B cell (primary cell): Measurements from ENCODE around the gene NUBPL. TPM values are rescaled to one million over a fixed set of nuclear protein-coding genes. Genes with fewer than 3 reads are reported as not detected.

Experiments used
- ATAC-seq: fragments of 200-7000 bp; cut with Tn5 transposase; one replicate; pipeline ENCODE4 v1.10.0; 2021; ENCODE audit warnings: low read depth, mild to moderate bottlenecking, moderate number of reproducible peaks, moderate library complexity
- CTCF ChIA-PET: fragments of 350-600 bp; sonication (Branson Sonifier 250); formaldehyde crosslinking; loops from one replicate; lab custom pipeline; 2021; ENCODE audit warnings: antibody characterized with exemption, inconsistent platforms; lab: Charles Lee
- POLR2A ChIA-PET: fragments of 350-600 bp; sonication (Branson Sonifier 250); formaldehyde crosslinking; loops from one replicate; lab custom pipeline; 2021; ENCODE audit warnings: antibody characterized with exemption; lab: Charles Lee
- DNase-seq: peaks from one replicate; pipeline ENCODE4 v3.0.0; 2013
- H2AFZ ChIP-seq: 2 replicates; pipeline ENCODE4 v1.6.1; 2012; ENCODE audit warnings: mild to moderate bottlenecking, low read depth, low read length; ENCODE audit not compliant: insufficient read depth, poor library complexity, severe bottlenecking
- H3K27ac ChIP-seq, 2 donors: 1 replicate in 1 of 2; 2 replicates in 1 of 2; pipeline ENCODE4 v1.5.1; 2012 to 2013; ENCODE audit warnings: low read length in 2 of 2, mild to moderate bottlenecking in 2 of 2, moderate library complexity in 1 of 2
- H3K27me3 ChIP-seq, 4 experiments: fragments of 200-600 bp in 1 of 4; sonication (generic) in 1 of 4; replicated peaks in 1 of 4; 1 replicate in 2 of 4; 2 replicates in 2 of 4; pipeline versions ENCODE4 v1.6.1 to v1.7.0; 2013 to 2016; ENCODE audit warnings: low read length in 3 of 4, mild to moderate bottlenecking in 2 of 4, mixed read lengths in 1 of 4, moderate library complexity in 1 of 4; ENCODE audit not compliant: insufficient read depth in 4 of 4, control insufficient read depth in 3 of 4; ENCODE audit errors: control extremely low read depth in 1 of 4
- H3K36me3 ChIP-seq, 2 experiments: replicated peaks in 1 of 2; 1 replicate in 1 of 2; 2 replicates in 1 of 2; pipeline versions ENCODE4 v1.6.1 to v1.7.1; 2013; ENCODE audit warnings: low read length in 1 of 2; ENCODE audit not compliant: insufficient read depth in 2 of 2, control insufficient read depth in 1 of 2; ENCODE audit errors: control extremely low read depth in 1 of 2, extremely low read depth in 1 of 2
- H3K4me1 ChIP-seq, 2 donors: fragments of 200-600 bp in 1 of 2; sonication (generic) in 1 of 2; 1 replicate in 1 of 2; 2 replicates in 1 of 2; pipeline versions ENCODE4 v1.5.1 to v1.6.1; 2013 to 2017; ENCODE audit warnings: low read length in 2 of 2; ENCODE audit not compliant: control insufficient read depth in 2 of 2, insufficient read depth in 2 of 2
- H3K4me2 ChIP-seq: replicated peaks from 2 replicates; pipeline ENCODE3; 2012; ENCODE audit warnings: mild to moderate bottlenecking, low read depth, low read length; ENCODE audit not compliant: poor library complexity, severe bottlenecking
- H3K4me3 ChIP-seq, 5 experiments: fragments of 200-600 bp in 1 of 5; sonication (generic) in 1 of 5; 1 replicate in 3 of 5; 2 replicates in 2 of 5; pipeline versions ENCODE4 v1.5.1 to v1.7.0; 2011 to 2016; ENCODE audit warnings: low read length in 4 of 5, mild to moderate bottlenecking in 4 of 5, low read depth in 2 of 5, control low read depth in 1 of 5, moderate library complexity in 1 of 5; ENCODE audit not compliant: insufficient read depth in 1 of 5; ENCODE audit errors: control extremely low read depth in 1 of 5, extremely low read depth in 1 of 5
- H3K79me2 ChIP-seq: fragments of 200-600 bp; sonication (generic); one replicate; pipeline ENCODE4 v1.6.0; 2016; ENCODE audit warnings: low read length; ENCODE audit not compliant: control insufficient read depth, insufficient read depth
- H3K9ac ChIP-seq: fragments of 200-600 bp; sonication (generic); 2 replicates; pipeline ENCODE4 v1.6.1; 2017; ENCODE audit warnings: mild to moderate bottlenecking, low read length, moderate library complexity
- H3K9me3 ChIP-seq, 3 donors: one replicate each; pipeline versions ENCODE4 v1.6.1 to v1.7.1; 2013; ENCODE audit warnings: low read length in 2 of 3; ENCODE audit not compliant: control insufficient read depth in 2 of 3, insufficient read depth in 1 of 3; ENCODE audit errors: control extremely low read depth in 1 of 3
- H4K20me1 ChIP-seq: 2 replicates; pipeline ENCODE4 v1.6.0; 2012; ENCODE audit warnings: mild to moderate bottlenecking, low read length; ENCODE audit not compliant: insufficient read depth, control insufficient read depth, poor library complexity, severe bottlenecking
- H3K27ac Mint-ChIP-seq: one replicate; pipeline ENCODE4 v1.8.0; 2021; ENCODE audit warnings: mixed read lengths
- H3K27me3 Mint-ChIP-seq: one replicate; pipeline ENCODE4 v1.8.0; 2021; ENCODE audit warnings: mixed read lengths
- H3K4me1 Mint-ChIP-seq: one replicate; pipeline ENCODE4 v1.8.0; 2021; ENCODE audit warnings: mixed read lengths
- H3K4me3 Mint-ChIP-seq: one replicate; pipeline ENCODE4 v1.8.0; 2021; ENCODE audit warnings: mixed read lengths
- H3K9me3 Mint-ChIP-seq: one replicate; pipeline ENCODE4 v1.8.0; 2022; ENCODE audit warnings: mixed read lengths; ENCODE audit not compliant: insufficient read depth
- CTCF ChIP-seq: fragments of 200-600 bp; IDR thresholded peaks from one replicate; pipeline ENCODE4 v1.8.0; 2022; ENCODE audit warnings: antibody characterized with exemption, mild to moderate bottlenecking
- EZH2 ChIP-seq: IDR thresholded peaks from 2 replicates; pipeline ENCODE4 v1.6.1; 2012; ENCODE audit warnings: borderline replicate concordance, low read depth, mild to moderate bottlenecking, moderate library complexity, low read length; ENCODE audit not compliant: insufficient read depth, poor library complexity, severe bottlenecking
- WGBS: methylation state at CpG from one replicate; pipeline ENCODE4 v1.1.5; 2013; ENCODE audit warnings: missing lambda C conversion rate; ENCODE audit not compliant: insufficient coverage; 5-methylcytosine and 5-hydroxymethylcytosine counted together
- intact Hi-C: fragments of 100-400 bp; cut with micrococcal nuclease; formaldehyde crosslinking; loops from one replicate; pipeline ENCODE4 v1.10.0; 2022
- polyA plus RNA-seq: library from polyadenylated mRNA; depleted of rRNA; stranded (reverse); fragments of >200 nt; gene quantifications from 2 replicates; pipeline ENCODE4 v1.2.3, GENCODE V29; 2012
- total RNA-seq, 2 donors: library from RNA; stranded (reverse); fragments of 120-200 nt in 1 of 2; gene quantifications; 1 replicate in 1 of 2; 2 replicates in 1 of 2; pipeline versions ENCODE4 v1.2.3 to v1.2.4, GENCODE V29; 2013 to 2022

Gene NUBPL
- total and polyA plus RNA-seq, 2 donors (not counting 1 experiment from before 2014, with no cell fraction given) = 1.9 to 14.2 TPM

GRCh38 chr14:31858868-31859267 is 297.7 kb downstream of the NUBPL start:
- POLR2A ChIA-PET = no interaction called here
- H3K9me3 ChIP-seq = peaks cover 0 to 4% (median 0%) of the 10 kb centered on the region in 3 donors
- H3K36me3 ChIP-seq = no peaks in the 10 kb centered on the region
- no peak overlapping the region for H3K9ac ChIP-seq
- no peak overlapping the region for H3K4me2 ChIP-seq
- H3K27me3 Mint-ChIP-seq = no peaks in the 10 kb centered on the region
- no peaks in the 10 kb centered on the region for H3K4me1 ChIP-seq
- H3K27ac Mint-ChIP-seq = no peak overlapping the region
- no peaks in the 10 kb centered on the region for H3K27me3 ChIP-seq
- H3K4me1 Mint-ChIP-seq = no peaks in the 10 kb centered on the region
- H3K9me3 Mint-ChIP-seq = no peaks in the 10 kb centered on the region
- DNase-seq (no peak), ATAC-seq (no peak)
- no peak for TF ChIP-seq EZH2
- no peak for TF ChIP-seq CTCF
- intact Hi-C loops = no loop called here
- CTCF ChIA-PET = no interaction called here
- H3K4me3 ChIP-seq = no peak overlapping the region
- no peak overlapping the region for H3K4me3 Mint-ChIP-seq
- no peak overlapping the region for H2AFZ ChIP-seq
- H4K20me1 ChIP-seq = no peaks in the 10 kb centered on the region
- no peaks in the 10 kb centered on the region for H3K79me2 ChIP-seq
- no CpG with 5 or more reads among the region's 1 CpG for WGBS
- H3K27ac ChIP-seq = no peak overlapping the region

GRCh38 chr14:31864937-31865855 is 304.0 kb downstream of the NUBPL start:
- H2AFZ ChIP-seq = no peak overlapping the region
- no peaks in the 10 kb centered on the region for H3K4me1 ChIP-seq
- no peaks in the 10 kb centered on the region for H3K27me3 ChIP-seq
- Mint-ChIP-seq H3K4me1 (no peaks in the 10 kb centered on the region), H3K27me3 (no peaks in the 10 kb centered on the region), H3K4me3 (no peak overlapping the region), H3K27ac (no peak overlapping the region), H3K9me3 (peaks cover 17% of the 10 kb centered on the region)
- peaks cover 0 to 11% (median 0%) of the 10 kb centered on the region in 3 donors for H3K9me3 ChIP-seq
- whole genome bisulfite sequencing = 93% methylated on average over 4 of the region's 13 CpGs
- H3K4me2 ChIP-seq = no peak overlapping the region
- intact Hi-C loops = no loop called here
- H4K20me1 ChIP-seq = no peaks in the 10 kb centered on the region
- DNase-seq = no peak
- H3K79me2 ChIP-seq = no peaks in the 10 kb centered on the region
- no peak overlapping the region for H3K27ac ChIP-seq
- H3K36me3 ChIP-seq = no peaks in the 10 kb centered on the region
- CTCF ChIA-PET = no interaction called here
- no peak for TF ChIP-seq EZH2
- no peak for TF ChIP-seq CTCF
- no peak overlapping the region for H3K9ac ChIP-seq
- POLR2A ChIA-PET = no interaction called here
- no peak overlapping the region for H3K4me3 ChIP-seq
- ATAC-seq = no peak
